CD4-positive, alpha-beta T cell (primary cell): ENCODE measurements around the gene LRRC49. TPM values are rescaled to one million over a fixed set of nuclear protein-coding genes. Genes with fewer than 3 reads are reported as not detected.
A peak's percentile ranks its signal among the peaks of the same experiment; 100 is the strongest.

Source experiments
- ATAC-seq: fragments of 200-7000 bp; cut with Tn5 transposase; one replicate; pipeline ENCODE4 v1.10.0; 2022; ENCODE audit warnings: mild to moderate bottlenecking; ENCODE audit not compliant: poor library complexity
- CTCF ChIA-PET: fragments of 350-600 bp; sonication (Branson Sonifier 250); formaldehyde crosslinking; loops from one replicate; lab custom pipeline; 2021; ENCODE audit warnings: antibody characterized with exemption, inconsistent platforms; lab: Charles Lee
- POLR2A ChIA-PET: fragments of 350-600 bp; sonication (Branson Sonifier 250); formaldehyde crosslinking; loops from one replicate; lab custom pipeline; 2021; ENCODE audit warnings: antibody characterized with exemption, inconsistent platforms; lab: Charles Lee
- DNase-seq, 14 experiments: peaks; one replicate each; pipeline ENCODE4 v3.0.0-alpha.2; 2013 to 2020; ENCODE audit warnings: mixed read lengths in 2 of 14
- H3K27ac ChIP-seq, 2 donors: one replicate each; pipeline versions ENCODE4 v1.5.1 to v1.7.0; 2013; ENCODE audit warnings: low read length in 2 of 2, low read depth in 1 of 2, mild to moderate bottlenecking in 1 of 2
- H3K27me3 ChIP-seq, 2 experiments: 1 replicate in 1 of 2; 2 replicates in 1 of 2; pipeline versions ENCODE4 v1.6.1 to v1.7.0; 2013; ENCODE audit warnings: low read length in 2 of 2, control low read depth in 1 of 2, mild to moderate bottlenecking in 1 of 2, moderate library complexity in 1 of 2; ENCODE audit not compliant: insufficient read depth in 2 of 2, control insufficient read depth in 1 of 2
- H3K36me3 ChIP-seq: one replicate; pipeline ENCODE4 v1.6.1; 2013; ENCODE audit warnings: low read length, control low read depth; ENCODE audit not compliant: insufficient read depth
- H3K4me1 ChIP-seq: one replicate; pipeline ENCODE4 v1.6.1; 2013; ENCODE audit warnings: low read length, control low read depth; ENCODE audit not compliant: insufficient read depth
- H3K4me3 ChIP-seq: one replicate; pipeline ENCODE4 v1.5.1; 2013; ENCODE audit warnings: mild to moderate bottlenecking, low read length, moderate library complexity
- H3K9me3 ChIP-seq, 2 experiments: 1 replicate in 1 of 2; 2 replicates in 1 of 2; pipeline versions ENCODE4 v1.6.1 to v1.7.0; 2013; ENCODE audit warnings: low read length in 2 of 2, mild to moderate bottlenecking in 2 of 2, control low read depth in 1 of 2, moderate library complexity in 1 of 2; ENCODE audit not compliant: control insufficient read depth in 1 of 2, insufficient read depth in 1 of 2
- H3K27ac Mint-ChIP-seq: one replicate; pipeline ENCODE4 v1.8.0; 2020; ENCODE audit warnings: mixed read lengths
- H3K27me3 Mint-ChIP-seq: one replicate; pipeline ENCODE4 v1.8.0; 2021; ENCODE audit warnings: mixed read lengths
- H3K36me3 Mint-ChIP-seq: one replicate; pipeline ENCODE4 v1.8.0; 2021; ENCODE audit warnings: low read depth, mixed read lengths
- H3K4me1 Mint-ChIP-seq: one replicate; pipeline ENCODE4 v1.8.0; 2021; ENCODE audit warnings: low read depth, mixed read lengths
- H3K4me3 Mint-ChIP-seq: one replicate; pipeline ENCODE4 v1.8.0; 2020; ENCODE audit warnings: mild to moderate bottlenecking, mixed read lengths
- H3K9me3 Mint-ChIP-seq: one replicate; pipeline ENCODE4 v1.8.0; 2020; ENCODE audit warnings: mixed read lengths
- CTCF ChIP-seq: fragments of 200-600 bp; IDR thresholded peaks from one replicate; pipeline ENCODE4 v1.8.0; 2022; ENCODE audit warnings: antibody characterized with exemption, mild to moderate bottlenecking
- intact Hi-C, 2 experiments: fragments of 100-400 bp; cut with DNase I in 1 of 2; cut with micrococcal nuclease in 1 of 2; formaldehyde crosslinking; loops; one replicate each; pipeline versions ENCODE4 v1.15.1 to v1.9.0; 2023 to 2025; cut with DNase I, micrococcal nuclease
- total RNA-seq, 174 experiments: library from RNA in 2 of 174; stranded (reverse) in 2 of 174; gene quantifications; one replicate each; pipeline ENCODE4 v1.2.3 and lab custom pipeline; 2021 to 2026

The LRRC49 gene
- total RNA-seq, 2 experiments from 2014 or later = 0.39 to 0.49 TPM

- Histone ChIP-seq H3K9me3 (peaks cover 0 to 7% of the 10 kb centered on the region in 2 experiments), H3K27me3 (peaks cover 19 to 61% of the 10 kb centered on the region in 2 experiments), H3K4me3 (peak overlapping the region; percentile 41), H3K27ac (no peak overlapping the region), H3K36me3 (no peaks in the 10 kb centered on the region), H3K4me1 (peaks cover 7% of the 10 kb centered on the region)
- POLR2A ChIA-PET = no interaction called here
- Mint-ChIP-seq H3K36me3 (no peaks in the 10 kb centered on the region), H3K4me1 (peaks cover 9% of the 10 kb centered on the region), H3K27ac (no peak overlapping the region), H3K27me3 (peaks cover 82% of the 10 kb centered on the region), H3K4me3 (peak overlapping the region; percentile 84), H3K9me3 (no peaks in the 10 kb centered on the region)
- DNase-seq = no peak
- ATAC-seq = no peak
- CTCF ChIA-PET = no interaction called here
- TF ChIP-seq CTCF = no peak
- intact Hi-C loops = no loop called here
Measured at GRCh38 chr15:70854666-70854976, 38.0 kb upstream of the LRRC49 start.

- Histone ChIP-seq H3K36me3 (no peaks in the 10 kb centered on the region), H3K9me3 (peaks cover 0 to 7% of the 10 kb centered on the region in 2 experiments), H3K4me3 (no peak overlapping the region), H3K27me3 (peaks cover 22 to 51% of the 10 kb centered on the region in 2 experiments), H3K27ac (no peak overlapping the region), H3K4me1 (peaks cover 7% of the 10 kb centered on the region)
- Mint-ChIP-seq H3K4me1 (peaks cover 9% of the 10 kb centered on the region), H3K27ac (no peak overlapping the region), H3K4me3 (no peak overlapping the region), H3K36me3 (no peaks in the 10 kb centered on the region), H3K9me3 (no peaks in the 10 kb centered on the region), H3K27me3 (peaks cover 71% of the 10 kb centered on the region)
- ChIA-PET CTCF (no interaction called here), POLR2A (no interaction called here)
- no peak for ATAC-seq
- TF ChIP-seq CTCF = no peak
- DNase-seq = no peak
- intact Hi-C loops = no loop called here
Measured at GRCh38 chr15:70855764-70856163, 36.9 kb upstream of the LRRC49 start.

- H3K4me3 ChIP-seq = no peak overlapping the region
- CTCF ChIA-PET = no interaction called here
- peaks cover 22 to 49% of the 10 kb centered on the region in 2 experiments for H3K27me3 ChIP-seq
- intact Hi-C loops = no loop called here
- Mint-ChIP-seq H3K4me1 (peaks cover 9% of the 10 kb centered on the region), H3K36me3 (no peaks in the 10 kb centered on the region), H3K27ac (no peak overlapping the region), H3K27me3 (peaks cover 67% of the 10 kb centered on the region), H3K4me3 (no peak overlapping the region), H3K9me3 (no peaks in the 10 kb centered on the region)
- H3K4me1 ChIP-seq = peaks cover 7% of the 10 kb centered on the region
- H3K36me3 ChIP-seq = no peaks in the 10 kb centered on the region
- POLR2A ChIA-PET = no interaction called here
- peaks cover 0 to 7% of the 10 kb centered on the region in 2 experiments for H3K9me3 ChIP-seq
- no peak for ATAC-seq
- DNase-seq = no peak
- no peak overlapping the region for H3K27ac ChIP-seq
- TF ChIP-seq CTCF = no peak
Measured at GRCh38 chr15:70856177-70856883, 36.3 kb upstream of the LRRC49 start.
